Kidney (tissue), 14 donors: ENCODE results near the gene XYLT1. TPM values are rescaled to one million over a fixed set of nuclear protein-coding genes. Genes with fewer than 3 reads are reported as not detected.

Source experiments
- DNase-seq, 5 donors: peaks; one replicate each; pipeline ENCODE4 v3.0.0-alpha.2; 2013 to 2020
- FAIRE-seq: peaks from 2 replicates; lab custom pipeline; 2012; peaks lifted over from hg19 to GRCh38; lab: Jason Lieb, UNC
- H3K27ac ChIP-seq, 2 donors: one replicate each; pipeline ENCODE4 v1.7.0; 2013; ENCODE audit warnings: low read depth in 2 of 2, low read length in 2 of 2, inconsistent platforms in 1 of 2
- H3K27me3 ChIP-seq: one replicate; pipeline ENCODE4 v1.7.1; 2013; ENCODE audit warnings: low read length, inconsistent platforms; ENCODE audit not compliant: control insufficient read depth, insufficient read depth
- H3K36me3 ChIP-seq, 3 donors: one replicate each; pipeline versions ENCODE4 v1.7.0 to v1.7.1; 2013; ENCODE audit warnings: low read length in 3 of 3, control low read depth in 1 of 3, inconsistent platforms in 1 of 3; ENCODE audit not compliant: insufficient read depth in 3 of 3, control insufficient read depth in 2 of 3
- H3K4me1 ChIP-seq, 3 donors: one replicate each; pipeline versions ENCODE4 v1.7.0 to v1.7.1; 2013; ENCODE audit warnings: low read length in 3 of 3, inconsistent platforms in 1 of 3, low read depth in 1 of 3; ENCODE audit not compliant: control insufficient read depth in 2 of 3, insufficient read depth in 2 of 3
- H3K4me3 ChIP-seq, 3 donors: one replicate each; pipeline versions ENCODE4 v1.7.0 to v1.8.1; 2013; ENCODE audit warnings: low read length in 3 of 3, control low read depth in 1 of 3, inconsistent platforms in 1 of 3
- H3K9ac ChIP-seq, 3 donors: one replicate each; pipeline versions ENCODE4 v1.7.0 to v1.7.1; 2013; ENCODE audit warnings: low read length in 3 of 3, control low read depth in 1 of 3, inconsistent platforms in 1 of 3
- H3K9me3 ChIP-seq, 3 donors: one replicate each; pipeline versions ENCODE4 v1.7.0 to v1.7.1; 2013; ENCODE audit warnings: low read length in 3 of 3, control low read depth in 1 of 3, inconsistent platforms in 1 of 3; ENCODE audit not compliant: control insufficient read depth in 2 of 3, insufficient read depth in 1 of 3
- CTCF ChIP-seq: IDR thresholded peaks from 3 replicates; pipeline ENCODE4 v1.5.1; 2012; ENCODE audit warnings: mild to moderate bottlenecking, moderate library complexity, borderline replicate concordance; ENCODE audit not compliant: insufficient read depth; ENCODE audit errors: extremely low read depth
- intact Hi-C: fragments of 100-400 bp; cut with DNase I; formaldehyde crosslinking; loops from one replicate; pipeline ENCODE4 v1.11.1; 2022
- polyA plus RNA-seq: library from polyadenylated mRNA; stranded (reverse); fragments of 350-450 nt; fragmentation: Illumina TruSeq; extraction: RNeasy Lipid Tissue Mini Kit (QIAGEN cat#74804); gene quantifications from one replicate; pipeline ENCODE4 v1.2.3, GENCODE V29; 2014; ENCODE audit warnings: low read depth, low replicate concordance; ENCODE audit not compliant: insufficient read depth
- total RNA-seq: library from RNA; stranded (reverse); fragmentation: NEBNext Ultra II Directional; extraction: Animal tissue kit (Norgen Biotek cat#: 25700); gene quantifications from one replicate; pipeline ENCODE4 v1.2.1, GENCODE V29; 2021
- donor health status: control.
- donor health status: control.
- donor health status: control.
- donor health status: control.
- donor health status: control.
- donor health status: DM: yes; HTN: yes; CAD: no.
- donor health status: Normal renal cell carcinoma (clear cell type).

Gene XYLT1
- total and polyA plus RNA-seq, 2 donors from 2014 or later = 0.52 to 7.6 TPM

- Histone ChIP-seq H3K4me3 (no peak overlapping the region), H3K4me1 (no peaks in the 10 kb centered on the region), H3K27ac (no peak overlapping the region), H3K27me3 (no peaks in the 10 kb centered on the region), H3K36me3 (no peaks in the 10 kb centered on the region), H3K9ac (no peak overlapping the region), H3K9me3 (no peaks in the 10 kb centered on the region)
- no peak for TF ChIP-seq CTCF
- FAIRE-seq (no peak), DNase-seq (peak in 2 of 5 donors; percentile 2 to 7)
- intact Hi-C loops = no loop called here
These were observed 309.8 kb downstream of the XYLT1 start for GRCh38 chr16:17160920-17161431.

GRCh38 chr16:17160285-17160853 lies 310.4 kb downstream of the XYLT1 start:
- FAIRE-seq (no peak), DNase-seq (peak in 2 of 5 donors; percentile 6 to 16)
- H3K4me1 ChIP-seq = no peaks in the 10 kb centered on the region
- no peaks in the 10 kb centered on the region for H3K9me3 ChIP-seq
- no peak overlapping the region for H3K4me3 ChIP-seq
- no peaks in the 10 kb centered on the region for H3K27me3 ChIP-seq
- intact Hi-C loops = no loop called here
- H3K9ac ChIP-seq = no peak overlapping the region
- H3K27ac ChIP-seq = no peak overlapping the region
- TF ChIP-seq CTCF = no peak
- no peaks in the 10 kb centered on the region for H3K36me3 ChIP-seq

- intact Hi-C loops = no loop called here
- Histone ChIP-seq H3K4me3 (no peak overlapping the region), H3K9me3 (no peaks in the 10 kb centered on the region), H3K27me3 (no peaks in the 10 kb centered on the region), H3K9ac (no peak overlapping the region), H3K36me3 (no peaks in the 10 kb centered on the region), H3K4me1 (no peaks in the 10 kb centered on the region), H3K27ac (no peak overlapping the region)
- TF ChIP-seq CTCF = no peak
- no peak for FAIRE-seq
- peak in 1 of 5 donors; percentile 5 for DNase-seq
These were observed 311.1 kb downstream of the XYLT1 start for GRCh38 chr16:17159617-17160016.
